GM19193 (cell line): ENCODE data around the gene POTEI.
"Not testable (repeated sequence)": the region's sequence is repeated elsewhere in the genome, so short reads cannot be mapped to it uniquely, and the experiment has no call there.

ENCODE experiments used
- POLR2A ChIP-seq: IDR thresholded peaks from 4 replicates; pipeline ENCODE4 v1.6.1; 2011; ENCODE audit not compliant: insufficient read depth, insufficient read length; ENCODE audit errors: extremely low read depth

The POTEI gene

GRCh38 chr2:130509228-130509627 lies at the start of gene POTEI:
Gene POTEI (minus strand): TSS chr2:130509328. CDS start chr2:130509235, 93 bp downstream.
- not testable (repeated sequence) for TF ChIP-seq POLR2A

DNA sequence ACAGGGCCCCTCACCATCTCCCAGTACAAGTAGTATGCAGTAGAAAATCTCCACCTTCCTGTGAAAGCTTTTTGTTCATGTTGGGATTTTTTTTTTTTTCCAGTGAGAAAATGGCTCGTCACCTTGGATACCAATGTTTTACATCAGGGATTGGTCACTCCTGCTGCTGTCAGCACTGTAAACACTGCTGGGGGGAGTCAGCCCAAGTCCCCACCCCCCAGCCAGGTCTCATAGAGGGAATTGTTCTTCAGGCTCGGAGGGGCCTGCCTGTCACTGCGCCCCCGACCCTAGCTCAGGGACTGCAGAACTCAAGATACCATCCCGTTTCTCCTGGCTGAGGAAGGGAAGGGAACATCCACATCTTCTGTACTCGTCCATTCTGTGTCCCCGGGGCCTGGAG lies 11.9 kb upstream of the POTEI start, which contains the start of gene CFC1B:
CFC1B (plus strand) TSS at position 231 of the 400 bp plus-strand sequence. CDS start 263 bp downstream, outside the sequence.
- not testable (repeated sequence) for TF ChIP-seq POLR2A
